GM04504 (cell line): ENCODE data around the gene SRA1.

Experiments used
- DNase-seq: peaks from one replicate; pipeline ENCODE4 v3.0.0-alpha.2; 2012; ENCODE audit warnings: low read depth

The SRA1 gene

GRCh38 chr5:140570058-140570457, 12.8 kb upstream of the SRA1 start:
- no peak for DNase-seq

- DNase-seq: no peak
Measured at GRCh38 chr5:140569197-140569596, 11.9 kb upstream of the SRA1 start.

- no peak for DNase-seq
Measured at GRCh38 chr5:140568443-140569063, 11.3 kb upstream of the SRA1 start.

- DNase-seq: no peak
Measured at GRCh38 chr5:140567871-140568270, 10.6 kb upstream of the SRA1 start.

GRCh38 chr5:140567136-140567818, 10.0 kb upstream of the SRA1 start:
- DNase-seq: no peak

GRCh38 chr5:140566665-140567064, 9.4 kb upstream of the SRA1 start:
- no peak for DNase-seq

GRCh38 chr5:140565780-140566095, 8.5 kb upstream of the SRA1 start:
- no peak for DNase-seq

GRCh38 chr5:140565024-140565779, 7.9 kb upstream of the SRA1 start:
- no peak for DNase-seq

- DNase-seq: peak; percentile 99
Measured at GRCh38 chr5:140564196-140565023, 7.1 kb upstream of the SRA1 start, which contains the start of the genes APBB3 and SLC35A4. APBB3 (minus strand) TSS chr5:140564598; CDS start chr5:140564245, 353 bp downstream. SLC35A4 (plus strand) TSS chr5:140564828; CDS start chr5:140567170, 2,342 bp downstream.

- no peak for DNase-seq
Measured at GRCh38 chr5:140563596-140563995, 6.3 kb upstream of the SRA1 start.

- DNase-seq: no peak
Measured at GRCh38 chr5:140561753-140562523, 4.7 kb upstream of the SRA1 start.

- no peak for DNase-seq
Measured at GRCh38 chr5:140560227-140560626, 3.0 kb upstream of the SRA1 start.

GRCh38 chr5:140558542-140558941, 1.3 kb upstream of the SRA1 start:
- DNase-seq: no peak

GRCh38 chr5:140557965-140558364, 692 bp upstream of the SRA1 start:
- no peak for DNase-seq

GRCh38 chr5:140556438-140556837, 835 bp downstream of the SRA1 start:
- no peak for DNase-seq

GRCh38 chr5:140555747-140556312, 1.4 kb downstream of the SRA1 start:
- DNase-seq: no peak

- DNase-seq: no peak
Measured at GRCh38 chr5:140554454-140554853, 2.8 kb downstream of the SRA1 start.

GRCh38 chr5:140553657-140554056, 3.6 kb downstream of the SRA1 start:
- no peak for DNase-seq

GRCh38 chr5:140551872-140552271, 5.4 kb downstream of the SRA1 start:
- DNase-seq: no peak

GRCh38 chr5:140550147-140551079, 6.9 kb downstream of the SRA1 start:
- DNase-seq: no peak
